HepG2 (cell line): ENCODE measurements around the gene ALK. TPM values are rescaled to one million over a fixed set of nuclear protein-coding genes. Genes with fewer than 3 reads are reported as not detected.

Experiments
- ATAC-seq: fragments of 200-7000 bp; cut with Tn5 transposase; 3 replicates; pipeline ENCODE4 v1.9.1; 2020; ENCODE audit warnings: mild to moderate bottlenecking, moderate library complexity
- BruUV-seq: library from RNA; stranded (reverse); fragments of 400-500 nt; replicated peaks from 2 replicates; lab custom pipeline; 2021; lab: Mats Ljungman, UMichigan
- CTCF ChIA-PET: fragments of 300-600 bp; formaldehyde crosslinking; extraction: SDS; loops from one replicate; lab custom pipeline; 2021; ENCODE audit warnings: low total read pairs, inconsistent platforms, low intra/inter-chr PET ratio; lab: Yijun Ruan, JAX
- POLR2A ChIA-PET: fragments of 350-600 bp; sonication (Branson Sonifier 250); formaldehyde crosslinking; loops from one replicate; lab custom pipeline; 2020; ENCODE audit warnings: antibody characterized with exemption, inconsistent platforms; lab: Yijun Ruan, JAX
- DNase-seq: peaks from one replicate; pipeline ENCODE4 v3.0.0-alpha.2; 2015; ENCODE audit warnings: low spot score
- FAIRE-seq: peaks from 3 replicates; lab custom pipeline; 2011; peaks lifted over from hg19 to GRCh38; lab: Jason Lieb, UNC
- H2AFZ ChIP-seq: one replicate; pipeline ENCODE4 v1.6.1; 2011; ENCODE audit warnings: low read length, inconsistent platforms
- H3K27ac ChIP-seq: fragments of 300-600 bp; 3 replicates; pipeline ENCODE4 v1.8.0; 2011; ENCODE audit warnings: mixed run types, mild to moderate bottlenecking, mixed read lengths, low read length, inconsistent platforms; ENCODE audit not compliant: insufficient read depth; ENCODE audit errors: extremely low read length
- H3K27me3 ChIP-seq, 2 experiments: fragments of 200-600 bp in 1 of 2; 2 replicates in 1 of 2; 3 replicates in 1 of 2; pipeline versions ENCODE4 v1.6.0 to v1.8.0; 2011; ENCODE audit warnings: low read length in 2 of 2, mild to moderate bottlenecking in 2 of 2, moderate library complexity in 2 of 2, inconsistent platforms in 1 of 2; ENCODE audit not compliant: insufficient read depth in 2 of 2, control insufficient read depth in 1 of 2
- H3K36me3 ChIP-seq, 2 experiments: fragments of 200-600 bp in 1 of 2; replicated peaks in 1 of 2; 2 replicates in 1 of 2; 3 replicates in 1 of 2; pipeline versions ENCODE4 v1.5.1 to v1.8.0; 2011; ENCODE audit warnings: low read length in 2 of 2, inconsistent platforms in 1 of 2; ENCODE audit not compliant: insufficient read depth in 2 of 2, control insufficient read depth in 1 of 2
- H3K4me1 ChIP-seq: 2 replicates; pipeline ENCODE4 v1.5.1; 2012; ENCODE audit warnings: low read length, inconsistent platforms; ENCODE audit not compliant: insufficient read depth
- H3K4me2 ChIP-seq: 2 replicates; pipeline ENCODE4 v1.6.0; 2011; ENCODE audit warnings: low read depth, low read length, inconsistent platforms
- H3K4me3 ChIP-seq, 3 experiments: fragments of 200-600 bp in 1 of 3; sonication (generic), shearing (Covaris generic) in 1 of 3; replicated peaks in 1 of 3; 2 replicates each; pipeline ENCODE4 v1.5.1; 2011 to 2016; ENCODE audit warnings: low read length in 3 of 3, inconsistent platforms in 2 of 3, low read depth in 2 of 3, mild to moderate bottlenecking in 2 of 3, control low read depth in 1 of 3, mixed read lengths in 1 of 3; ENCODE audit not compliant: insufficient read depth in 1 of 3
- H3K79me2 ChIP-seq: one replicate; pipeline ENCODE4 v1.6.1; 2011; ENCODE audit warnings: low read length, inconsistent platforms; ENCODE audit not compliant: insufficient read depth
- H3K9ac ChIP-seq: 2 replicates; pipeline ENCODE4 v1.6.0; 2011; ENCODE audit warnings: mild to moderate bottlenecking, low read depth, low read length, inconsistent platforms; ENCODE audit not compliant: insufficient read depth
- H3K9me3 ChIP-seq: 2 replicates; pipeline ENCODE4 v1.5.1; 2012; ENCODE audit warnings: mild to moderate bottlenecking, low read length
- H4K20me1 ChIP-seq: 2 replicates; pipeline ENCODE4 v1.6.0; 2011; ENCODE audit warnings: inconsistent platforms, mild to moderate bottlenecking, low read length, moderate library complexity; ENCODE audit not compliant: insufficient read depth
- ATF2 ChIP-seq: sonication (generic); formaldehyde crosslinking; IDR thresholded peaks from 2 replicates; pipeline ENCODE4 v1.4.0; 2020; ENCODE audit warnings: missing genetic modification reagents
- BATF2 ChIP-seq: sonication (generic); formaldehyde crosslinking; IDR thresholded peaks from 2 replicates; pipeline ENCODE4 v1.8.0; 2022; ENCODE audit warnings: mild to moderate bottlenecking, missing genetic modification reagents, moderate library complexity
- GATAD1 ChIP-seq: IDR thresholded peaks from 2 replicates; pipeline ENCODE4 v1.6.1; 2016; ENCODE audit warnings: missing genetic modification reagents, missing compliant biosample characterization
- NFAT5 ChIP-seq: sonication (generic); formaldehyde crosslinking; IDR thresholded peaks from 2 replicates; pipeline ENCODE4 v1.4.0; 2020; ENCODE audit warnings: missing genetic modification reagents
- NFIB ChIP-seq: sonication (generic); formaldehyde crosslinking; IDR thresholded peaks from 2 replicates; pipeline ENCODE4 v1.9.0; 2021; ENCODE audit warnings: missing genetic modification reagents, mild to moderate bottlenecking, borderline replicate concordance
- NONO ChIP-seq, 2 experiments: fragments of 450-650 bp in 1 of 2; sonication (generic) in 1 of 2; formaldehyde crosslinking in 1 of 2; IDR thresholded peaks in 1 of 2; conservative IDR thresholded peaks in 1 of 2; 2 replicates each; pipeline versions ENCODE4 v1.6.1 to v1.8.0; 2017 to 2022; ENCODE audit warnings: mild to moderate bottlenecking in 1 of 2, missing genetic modification reagents in 1 of 2, moderate library complexity in 1 of 2
- SATB2 ChIP-seq: sonication (generic); formaldehyde crosslinking; IDR thresholded peaks from 2 replicates; pipeline ENCODE4 v1.5.0; 2020; ENCODE audit warnings: missing genetic modification reagents
- U2AF2 ChIP-seq: fragments of 200-400 bp; formaldehyde crosslinking; IDR thresholded peaks from 2 replicates; pipeline ENCODE4 v1.6.1; 2017; ENCODE audit warnings: low read depth, mild to moderate bottlenecking, low read length
- ZBTB20 ChIP-seq: sonication (generic); formaldehyde crosslinking; IDR thresholded peaks from 2 replicates; pipeline ENCODE4 v1.8.1; 2023; ENCODE audit warnings: missing genetic modification reagents, low read depth, mild to moderate bottlenecking, borderline replicate concordance
- ZNF451 ChIP-seq: sonication (generic); formaldehyde crosslinking; IDR thresholded peaks from 2 replicates; pipeline ENCODE4 v1.5.0; 2020; ENCODE audit warnings: mild to moderate bottlenecking, missing genetic modification reagents
- ZNF839 ChIP-seq: sonication (generic); formaldehyde crosslinking; IDR thresholded peaks from 2 replicates; pipeline ENCODE4 v1.4.0; 2020; ENCODE audit warnings: missing genetic modification reagents, mild to moderate bottlenecking, borderline replicate concordance
- WGBS: methylation state at CpG from one replicate; pipeline ENCODE4 v1.1.6; 2017; ENCODE audit warnings: low lambda C conversion rate; 5-methylcytosine and 5-hydroxymethylcytosine counted together
- in situ Hi-C: cut with HindIII; loops from 2 replicates; pipeline ENCODE4 v1.10.0; 2017; ENCODE audit warnings: low pct_unique_long_range_greater_than_20kb; ENCODE audit not compliant: extremely low pct_ligation_motif_present
- intact Hi-C: fragments of 100-400 bp; cut with micrococcal nuclease; formaldehyde crosslinking; loops from one replicate; pipeline ENCODE4 v1.10.0; 2022; ENCODE audit not compliant: unreplicated experiment
- polyA plus RNA-seq, 8 experiments: library from polyadenylated mRNA; depleted of rRNA in 3 of 8; stranded (reverse) in 7 of 8; unstranded in 1 of 8; fragments of >200 nt; fragmentation: Illumina TruSeq in 4 of 8; extraction: Trizol in 4 of 8; gene quantifications; 2 replicates each; pipeline versions ENCODE4 v1.2.1 to v1.2.3, GENCODE V29; 2011 to 2016; ENCODE audit warnings: low read depth in 4 of 8, missing spikeins in 1 of 8, mixed read lengths in 1 of 8; ENCODE audit not compliant: insufficient read depth in 1 of 8
- total RNA-seq, 5 experiments: library from RNA; depleted of rRNA; stranded (reverse); fragments of >200 nt; fragmentation: Illumina TruSeq; extraction: Trizol; gene quantifications; 2 replicates each; pipeline ENCODE4 v1.2.3, GENCODE V29; 2016; ENCODE audit warnings: low read depth in 1 of 5
- TF ChIP-seq, protein P1 (sequence below): sonication (generic); formaldehyde crosslinking; IDR thresholded peaks from 2 replicates; pipeline ENCODE4 v1.4.0; 2020; ENCODE audit warnings: mild to moderate bottlenecking, low read depth, missing genetic modification reagents
- TF ChIP-seq, protein P2 (sequence below), 2 experiments: sonication (generic) in 1 of 2; formaldehyde crosslinking in 1 of 2; IDR thresholded peaks; 2 replicates each; pipeline versions ENCODE4 v1.4.0 to v1.6.1; 2018 to 2020; ENCODE audit warnings: missing genetic modification reagents in 2 of 2, borderline replicate concordance in 1 of 2, low read depth in 1 of 2, mild to moderate bottlenecking in 1 of 2, missing biosample characterization in 1 of 2

Gene ALK
- total and polyA plus RNA-seq, 2 of the 13 experiments (the other 11 are each of a cell fraction or from before 2014, with no cell fraction given) = not detected

GRCh38 chr2:29460190-29460589 lies 461.2 kb downstream of the ALK start:
- DNase-seq = no peak
- Histone ChIP-seq H2AFZ (no peak overlapping the region), H3K79me2 (no peaks in the 10 kb centered on the region), H4K20me1 (no peaks in the 10 kb centered on the region; the same call in 1 of the 2 replicates), H3K27ac (no peak overlapping the region), H3K9ac (no peak overlapping the region), H3K4me3 (no peak overlapping the region), H3K4me1 (no peaks in the 10 kb centered on the region), H3K36me3 (no peaks in the 10 kb centered on the region), H3K9me3 (no peaks in the 10 kb centered on the region), H3K4me2 (no peak overlapping the region), H3K27me3 (no peaks in the 10 kb centered on the region)
- CTCF ChIA-PET = no interaction called here
- FAIRE-seq = no peak
- intact Hi-C loops = no loop called here
- WGBS = 7% methylated on average over 3 of the region's 3 CpGs
- in situ Hi-C loops = no loop called here
- ATAC-seq = no peak
- POLR2A ChIA-PET = no interaction called here
- no TSS peak for BruUV-seq
- TF ChIP-seq ZBTB20 (CRISPR knock-in tag) (no peak), ZNF451 (CRISPR knock-in tag) (no peak), U2AF2 (no peak), ZNF839 (no peak), SATB2 (CRISPR knock-in tag) (no peak), BATF2 (no peak), GATAD1 (no peak), NONO (IDR thresholded peaks at IDR 0.05) (no peak), NONO (CRISPR knock-in tag; conservative IDR thresholded peaks at IDR 0.05) (no peak), ATF2 (CRISPR knock-in tag) (no peak), NFIB (CRISPR knock-in tag) (no peak), NFAT5 (CRISPR knock-in tag) (no peak)
- TF ChIP-seq, protein P1, sequence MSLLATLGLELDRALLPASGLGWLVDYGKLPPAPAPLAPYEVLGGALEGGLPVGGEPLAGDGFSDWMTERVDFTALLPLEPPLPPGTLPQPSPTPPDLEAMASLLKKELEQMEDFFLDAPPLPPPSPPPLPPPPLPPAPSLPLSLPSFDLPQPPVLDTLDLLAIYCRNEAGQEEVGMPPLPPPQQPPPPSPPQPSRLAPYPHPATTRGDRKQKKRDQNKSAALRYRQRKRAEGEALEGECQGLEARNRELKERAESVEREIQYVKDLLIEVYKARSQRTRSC = no peak
- TF ChIP-seq, protein P2, sequence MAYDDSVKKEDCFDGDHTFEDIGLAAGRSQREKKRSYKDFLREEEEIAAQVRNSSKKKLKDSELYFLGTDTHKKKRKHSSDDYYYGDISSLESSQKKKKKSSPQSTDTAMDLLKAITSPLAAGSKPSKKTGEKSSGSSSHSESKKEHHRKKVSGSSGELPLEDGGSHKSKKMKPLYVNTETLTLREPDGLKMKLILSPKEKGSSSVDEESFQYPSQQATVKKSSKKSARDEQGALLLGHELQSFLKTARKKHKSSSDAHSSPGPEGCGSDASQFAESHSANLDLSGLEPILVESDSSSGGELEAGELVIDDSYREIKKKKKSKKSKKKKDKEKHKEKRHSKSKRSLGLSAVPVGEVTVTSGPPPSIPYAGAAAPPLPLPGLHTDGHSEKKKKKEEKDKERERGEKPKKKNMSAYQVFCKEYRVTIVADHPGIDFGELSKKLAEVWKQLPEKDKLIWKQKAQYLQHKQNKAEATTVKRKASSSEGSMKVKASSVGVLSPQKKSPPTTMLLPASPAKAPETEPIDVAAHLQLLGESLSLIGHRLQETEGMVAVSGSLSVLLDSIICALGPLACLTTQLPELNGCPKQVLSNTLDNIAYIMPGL (CRISPR knock-in tag; IDR thresholded peaks at IDR 0.05; ENCODE audit: borderline replicate concordance in 1 of 2, low read depth in 1 of 2) = no peak
